HG03571 (cell line): Measurements from ENCODE around the gene TXNDC5.

ENCODE experiments used
- ATAC-seq: cut with Tn5 transposase; IDR thresholded peaks from one replicate; pipeline ENCODE4 v1.9.1; 2021; ENCODE audit not compliant: unreplicated experiment

TXNDC5 gene

DNA sequence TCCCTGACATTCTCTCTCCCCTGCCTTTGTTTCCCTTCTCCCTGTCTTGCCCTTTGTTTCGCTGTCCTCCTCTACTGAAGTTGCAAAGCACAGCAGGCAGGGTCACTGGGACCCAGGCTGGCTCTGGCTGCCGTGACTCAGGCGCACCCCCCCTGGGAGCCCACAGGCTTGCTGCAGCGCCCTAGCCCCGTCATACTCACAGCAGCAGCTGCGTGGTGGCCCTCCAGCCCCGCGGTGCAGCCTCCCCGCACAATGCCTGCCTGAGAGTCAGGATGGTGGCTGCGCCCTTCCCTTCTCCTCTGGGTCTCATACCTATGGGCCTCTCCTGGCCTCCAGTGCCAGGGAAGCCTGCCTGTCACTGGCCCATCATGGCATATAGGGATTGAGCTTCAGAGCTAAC, 41.7 kb downstream of the TXNDC5 start:
- ATAC-seq: no peak

DNA sequence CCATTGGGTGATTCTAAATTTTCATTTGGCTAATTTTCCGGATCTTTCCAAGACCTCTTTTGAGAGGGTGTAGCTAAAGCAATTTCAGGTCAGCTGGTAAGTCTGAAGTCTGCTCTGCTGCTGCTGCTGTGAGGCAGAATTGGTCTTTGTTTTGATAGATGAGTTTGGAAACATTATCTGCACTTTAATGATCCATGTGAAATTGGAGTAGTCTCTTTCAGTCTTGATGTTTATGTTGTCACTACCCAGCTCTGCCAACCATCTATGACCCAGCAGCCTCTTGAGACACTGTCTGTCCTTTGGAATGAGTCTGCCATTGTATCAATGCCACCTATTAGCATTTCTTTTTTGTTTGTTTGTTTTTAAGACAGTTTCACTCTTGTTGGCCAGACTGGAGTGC, 44.1 kb downstream of the TXNDC5 start:
- no peak for ATAC-seq

DNA sequence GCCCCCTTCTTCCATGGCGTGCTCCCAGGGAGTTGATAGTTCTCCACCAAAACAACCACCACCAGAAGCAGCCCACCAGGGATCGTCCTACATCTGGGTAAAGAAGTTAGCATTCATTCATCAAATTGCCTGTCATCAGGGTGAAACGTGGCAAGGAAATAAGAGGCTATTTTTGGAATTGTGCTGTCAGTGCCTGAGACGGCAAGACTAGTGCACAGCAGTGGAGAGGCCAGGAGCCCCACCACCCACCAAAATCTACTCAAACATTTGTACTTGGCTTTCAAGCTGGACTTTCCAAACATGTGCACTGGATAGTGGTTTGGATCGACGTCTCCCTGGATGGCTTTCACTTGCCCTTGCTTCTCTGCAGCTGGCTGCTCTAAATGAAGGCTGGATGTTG, 44.8 kb downstream of the TXNDC5 start:
- ATAC-seq: no peak

DNA sequence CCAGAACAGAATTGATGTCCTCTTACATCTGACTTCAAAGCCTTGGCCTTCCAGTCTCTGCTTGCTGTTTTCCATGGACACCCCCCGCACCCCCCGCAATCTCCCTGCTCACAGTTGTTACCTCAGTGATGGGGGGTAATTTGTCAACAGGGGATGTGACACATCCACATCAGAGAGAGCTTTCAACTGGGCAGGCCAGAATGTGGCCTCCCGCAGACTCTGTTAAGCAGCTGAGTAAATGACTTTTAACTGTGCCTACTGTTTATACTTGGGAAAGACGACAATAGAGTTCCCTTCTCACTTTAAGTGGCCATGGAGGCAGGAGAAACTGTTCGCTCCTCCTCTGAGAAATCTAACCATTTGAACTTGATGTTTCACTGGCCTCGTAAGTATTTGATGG, 51.0 kb downstream of the TXNDC5 start:
- ATAC-seq: no peak

DNA sequence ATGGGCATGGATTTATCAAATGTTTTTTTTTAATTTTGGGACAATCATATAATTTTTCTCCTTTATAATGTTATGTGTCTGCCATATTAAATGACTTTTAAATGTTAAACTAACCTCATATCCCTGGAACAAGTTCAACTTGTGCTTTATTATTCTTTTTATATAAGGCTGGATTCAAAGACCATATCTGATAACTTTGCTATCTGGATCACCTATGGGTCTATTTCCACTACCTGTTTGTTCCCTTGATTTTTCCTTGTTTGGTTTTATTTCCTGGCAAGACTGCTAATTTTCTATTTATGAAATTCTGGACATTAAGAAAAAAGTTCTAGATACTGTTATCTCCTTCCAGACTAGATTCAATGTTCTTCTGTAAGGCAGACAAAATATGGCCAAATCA, 58.8 kb downstream of the TXNDC5 start:
- ATAC-seq: no peak

DNA sequence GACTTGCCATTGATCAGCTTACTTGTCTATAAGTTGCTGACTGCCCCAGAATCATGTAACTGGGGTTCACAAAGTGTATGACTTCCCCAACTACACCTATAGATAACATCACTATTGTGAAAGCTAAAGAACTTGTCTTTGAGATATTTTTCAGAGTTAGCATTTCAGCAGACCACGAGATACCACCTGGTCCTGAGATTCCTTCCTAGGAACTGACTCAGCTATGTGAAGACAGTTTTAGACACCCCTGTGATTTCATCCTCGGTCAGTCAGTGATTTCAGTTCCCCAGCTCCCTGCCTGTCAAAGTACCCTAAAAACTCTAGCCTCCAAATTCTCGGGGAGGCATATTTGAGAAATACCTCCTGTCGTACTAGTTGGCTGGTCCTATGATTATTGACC, 62.4 kb downstream of the TXNDC5 start:
- ATAC-seq: no peak

DNA sequence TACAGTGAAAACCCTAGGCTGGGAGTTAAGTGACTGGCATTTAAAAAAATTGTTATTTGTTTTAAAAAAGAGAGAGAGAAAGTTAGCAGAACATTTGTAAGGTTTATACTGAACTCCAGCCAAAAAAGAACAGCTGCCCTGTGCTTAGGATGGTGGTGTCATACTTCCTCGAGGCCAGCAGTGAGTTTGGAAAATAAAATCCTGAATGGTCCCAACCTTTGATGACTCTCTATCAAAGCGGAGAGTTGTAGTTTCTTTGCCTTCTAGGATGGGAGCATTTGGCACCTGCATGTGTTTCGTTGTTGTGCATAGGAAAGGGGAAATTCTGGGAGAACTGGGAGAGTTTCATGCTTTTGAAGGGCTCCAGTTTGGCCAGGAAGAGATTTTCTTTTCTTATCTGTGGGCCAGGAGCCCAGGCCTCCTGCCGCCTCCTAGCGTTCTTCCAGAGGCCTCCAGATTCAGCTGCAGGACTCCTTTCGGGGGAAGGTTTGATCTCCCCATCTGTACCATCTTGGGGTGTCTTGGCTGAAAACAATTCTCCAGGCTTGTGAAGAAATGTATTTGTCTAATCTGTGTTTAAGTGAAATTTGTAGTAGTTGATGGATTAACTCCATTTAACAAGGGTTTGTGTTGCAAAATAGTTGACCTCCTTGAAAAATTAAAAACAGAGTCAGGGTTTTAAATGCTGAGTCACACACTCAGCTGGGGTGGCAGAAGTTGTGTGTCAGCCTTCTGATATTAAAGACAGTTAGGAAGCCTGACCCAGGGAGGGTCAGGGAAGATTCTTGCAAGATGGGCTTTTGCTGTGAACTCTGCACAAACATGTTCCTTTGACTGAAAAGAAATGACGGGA, 63.4 kb downstream of the TXNDC5 start:
- ATAC-seq: no peak

DNA sequence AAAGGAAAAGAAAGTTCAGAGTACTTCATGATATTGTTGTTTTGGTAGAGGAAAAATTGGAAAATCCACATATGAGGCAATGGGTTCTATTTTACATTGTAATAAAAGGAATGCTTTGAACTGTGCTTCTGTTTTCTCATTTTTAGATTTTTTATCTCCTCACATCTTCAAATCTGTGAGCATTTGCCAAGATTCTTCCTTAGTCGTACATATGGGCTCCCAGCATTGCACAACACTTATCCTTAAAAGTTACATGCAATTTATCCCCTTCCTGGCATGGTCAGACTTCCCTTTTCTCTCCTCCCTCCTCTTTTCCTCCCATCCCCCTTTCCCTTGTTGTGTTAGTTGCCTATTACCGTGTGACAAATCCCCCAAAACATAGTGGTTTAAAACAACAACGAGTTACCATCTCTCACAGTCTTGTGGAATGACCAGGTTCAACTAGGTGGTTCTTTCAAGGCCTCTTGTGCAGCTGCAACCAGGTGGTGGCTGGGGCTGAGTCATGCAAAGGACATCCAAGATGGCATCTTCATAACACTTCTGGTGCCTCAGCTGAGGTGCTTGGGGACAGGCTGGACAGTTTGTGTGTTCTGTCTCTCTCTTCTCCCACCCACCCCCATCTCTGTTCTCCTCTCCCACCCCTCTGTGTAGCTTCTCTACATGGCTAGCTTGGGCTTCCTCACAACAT, 68.7 kb downstream of the TXNDC5 start:
- ATAC-seq: no peak

DNA sequence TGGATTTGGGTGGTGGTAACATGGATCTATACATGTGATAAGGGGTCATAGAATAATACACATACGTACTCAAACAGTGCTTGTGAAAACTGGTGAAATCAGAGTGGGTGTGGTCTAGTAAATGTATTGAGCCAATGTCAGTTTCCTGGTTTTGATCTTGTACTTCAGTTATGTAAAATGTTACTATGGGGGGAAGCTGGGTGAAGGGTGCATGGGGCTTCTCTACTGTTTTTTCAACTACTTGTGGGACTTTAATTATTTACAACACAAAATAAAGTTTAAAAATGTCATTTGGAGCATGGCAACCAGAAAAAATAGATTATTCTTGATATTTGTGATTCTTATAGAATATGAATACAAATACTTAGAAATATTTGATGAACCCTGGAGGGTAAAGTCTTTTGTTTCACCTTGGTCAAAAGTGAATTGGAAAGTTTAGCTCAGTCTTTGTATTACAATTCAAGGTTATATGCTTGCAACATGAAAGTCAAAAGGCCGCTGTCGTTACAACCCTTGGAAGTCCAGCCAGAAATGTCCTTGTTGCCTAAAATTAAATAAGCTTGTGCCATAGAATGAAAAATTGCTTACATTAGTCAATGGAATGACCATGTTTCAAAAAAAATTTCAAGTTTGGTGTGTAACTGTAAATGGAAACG, 74.1 kb downstream of the TXNDC5 start:
- ATAC-seq: no peak

DNA sequence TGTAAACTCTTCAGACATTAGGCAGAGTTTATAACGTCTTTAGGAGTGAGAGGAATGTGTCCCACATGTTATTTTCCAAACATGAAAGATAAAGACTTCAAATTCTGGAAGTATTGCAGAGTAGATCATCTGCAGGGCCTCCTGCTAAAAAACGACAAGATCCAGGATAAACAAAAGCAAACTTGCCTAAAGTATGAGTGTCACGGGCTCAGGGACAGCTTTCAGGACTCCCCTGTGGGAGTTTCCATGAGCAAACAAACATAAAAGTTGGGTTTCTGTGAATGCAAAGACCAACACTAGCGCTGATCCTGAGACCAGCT, 76.9 kb downstream of the TXNDC5 start:
- ATAC-seq: no peak

DNA sequence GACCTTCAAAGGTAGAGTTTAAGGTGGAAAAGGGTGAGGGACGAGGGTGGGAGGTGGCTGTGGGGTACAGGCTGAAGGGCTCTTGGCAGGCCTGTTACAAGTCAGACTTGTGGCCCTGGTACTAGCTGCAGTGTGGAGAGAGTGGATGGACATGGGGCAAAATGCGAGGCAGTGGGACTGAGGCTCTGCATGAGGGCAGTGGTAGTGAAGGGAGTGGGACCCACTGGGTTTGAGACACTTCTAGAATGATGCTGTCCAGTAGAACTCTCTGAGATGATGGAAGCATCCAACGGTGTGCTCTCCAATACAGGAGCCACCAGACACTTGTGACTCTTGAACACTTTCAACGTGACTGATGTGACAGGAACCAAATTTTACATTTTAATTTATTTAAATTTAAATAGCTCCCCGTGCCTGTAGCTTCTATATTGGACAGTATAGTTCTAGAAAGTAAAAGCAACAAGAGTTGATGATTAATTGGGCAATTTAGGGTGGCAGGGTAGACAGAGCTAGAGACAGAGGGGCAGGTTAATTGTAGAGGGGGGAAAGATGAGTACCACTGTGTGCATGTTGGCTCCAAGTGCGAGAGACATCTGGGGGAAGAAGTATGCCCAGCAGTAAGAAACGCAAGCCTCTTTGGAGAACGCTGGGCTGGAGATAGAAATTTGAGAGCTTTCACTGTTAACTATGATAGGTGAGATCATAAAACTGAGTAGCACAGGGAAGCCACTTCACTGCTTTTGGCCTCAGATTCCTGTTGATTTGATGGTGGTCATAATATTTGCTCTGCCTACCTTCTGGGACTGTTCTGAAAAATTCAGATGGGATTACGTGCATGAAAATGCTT, 77.5 kb downstream of the TXNDC5 start:
- no peak for ATAC-seq
